Panc1 (cell line): Measurements from ENCODE around the gene UCHL3. TPM values are rescaled to one million over a fixed set of nuclear protein-coding genes. Genes with fewer than 3 reads are reported as not detected.

Source experiments
- ATAC-seq: fragments of 200-7000 bp; cut with Tn5 transposase; 2 replicates; pipeline ENCODE4 v1.9.1; 2020; ENCODE audit warnings: mild to moderate bottlenecking, moderate library complexity
- BruUV-seq: library from RNA; stranded (reverse); fragments of 400-500 nt; replicated peaks from 2 replicates; lab custom pipeline; 2021; lab: Mats Ljungman, UMichigan
- CTCF ChIA-PET: fragments of 300-600 bp; sonication (Branson Sonifier 250); formaldehyde crosslinking; loops from one replicate; lab custom pipeline; 2022; ENCODE audit warnings: antibody characterized with exemption; lab: Charles Lee
- POLR2A ChIA-PET: fragments of 300-600 bp; sonication (Branson Sonifier 250); formaldehyde crosslinking; loops from one replicate; lab custom pipeline; 2022; ENCODE audit warnings: antibody characterized with exemption; lab: Charles Lee
- DNase-seq: peaks from one replicate; pipeline ENCODE4 v3.0.0-alpha.2; 2010; ENCODE audit warnings: low read depth, low spot score
- H3K27ac ChIP-seq: 2 replicates; pipeline ENCODE4 v1.5.1; 2011; ENCODE audit warnings: mild to moderate bottlenecking, low read length, inconsistent platforms
- H3K27me3 ChIP-seq: fragments of 200-500 bp; sonication (Bioruptor generic); 2 replicates; pipeline ENCODE4 v1.6.0; 2014; ENCODE audit warnings: low read length, inconsistent platforms; ENCODE audit not compliant: control insufficient read depth, insufficient read depth
- H3K36me3 ChIP-seq: fragments of 200-500 bp; sonication (Bioruptor generic); 2 replicates; pipeline ENCODE4 v1.5.1; 2014; ENCODE audit warnings: inconsistent platforms, mild to moderate bottlenecking, low read length, moderate library complexity; ENCODE audit not compliant: control insufficient read depth, insufficient read depth
- H3K4me1 ChIP-seq: 2 replicates; pipeline ENCODE4 v1.5.1; 2011; ENCODE audit warnings: inconsistent platforms, mild to moderate bottlenecking, low read length, moderate library complexity; ENCODE audit not compliant: control insufficient read depth, insufficient read depth
- H3K4me3 ChIP-seq, 2 experiments: 2 replicates each; pipeline ENCODE4 v1.5.1; 2011 to 2012; ENCODE audit warnings: low read depth in 2 of 2, low read length in 2 of 2, mild to moderate bottlenecking in 2 of 2, inconsistent platforms in 1 of 2, moderate library complexity in 1 of 2
- H3K9me3 ChIP-seq: fragments of 200-500 bp; sonication (Bioruptor generic); 2 replicates; pipeline ENCODE4 v1.5.1; 2014; ENCODE audit warnings: low read depth, mild to moderate bottlenecking, inconsistent platforms, low read length, moderate library complexity; ENCODE audit not compliant: control insufficient read depth, insufficient read depth
- CTCF ChIP-seq: fragments of 450-650 bp; IDR thresholded peaks from 2 replicates; pipeline ENCODE4 v1.5.1; 2017; ENCODE audit warnings: mild to moderate bottlenecking
- POLR2AphosphoS5 ChIP-seq: IDR thresholded peaks from 2 replicates; pipeline ENCODE4 v1.6.1; 2012; ENCODE audit warnings: mild to moderate bottlenecking, low read depth, low read length, moderate library complexity
- REST ChIP-seq, 2 experiments: IDR thresholded peaks; 2 replicates each; pipeline ENCODE4 v1.6.1; 2011 to 2012; ENCODE audit warnings: low read depth in 2 of 2, control low read depth in 1 of 2, low read length in 1 of 2, mild to moderate bottlenecking in 1 of 2, moderate library complexity in 1 of 2; ENCODE audit not compliant: insufficient read depth in 1 of 2
- SIN3A ChIP-seq: IDR thresholded peaks from 2 replicates; pipeline ENCODE4 v1.6.1; 2012; ENCODE audit warnings: low read depth, mild to moderate bottlenecking, low read length, moderate library complexity, borderline replicate concordance; ENCODE audit not compliant: insufficient read depth
- TCF7L2 ChIP-seq: IDR thresholded peaks from 2 replicates; pipeline ENCODE4 v1.6.1; 2011; ENCODE audit warnings: mild to moderate bottlenecking, low read depth, low read length, inconsistent platforms
- in situ Hi-C: cut with HindIII; loops from 2 replicates; pipeline ENCODE4 v1.10.0; 2016; ENCODE audit warnings: low sequenced_read_pairs, low pct_unique_long_range_greater_than_20kb
- intact Hi-C: fragments of 100-400 bp; cut with micrococcal nuclease; formaldehyde crosslinking; loops from one replicate; pipeline ENCODE4 v1.10.0; 2022; ENCODE audit not compliant: unreplicated experiment
- total RNA-seq: library from RNA; stranded (reverse); gene quantifications from one replicate; pipeline ENCODE4 v1.2.1, GENCODE V29; 2021; ENCODE audit not compliant: unreplicated experiment

UCHL3 gene
- total RNA-seq, 1 experiment from 2014 or later, result 29.3 TPM

- no peaks in the 10 kb centered on the region for H3K4me1 ChIP-seq
- no peaks in the 10 kb centered on the region for H3K36me3 ChIP-seq
- CTCF ChIA-PET, result no interaction called here
- no peak for ATAC-seq
- H3K27me3 ChIP-seq, result no peaks in the 10 kb centered on the region
- no peak overlapping the region for H3K4me3 ChIP-seq
- H3K9me3 ChIP-seq, result no peaks in the 10 kb centered on the region
- in situ Hi-C loops, result no loop called here
- no peak for TF ChIP-seq TCF7L2
- no peak for TF ChIP-seq SIN3A
- TF ChIP-seq REST (IDR thresholded peaks at IDR 0.05; ENCODE audit: insufficient read depth in 1 of 2, low read depth in 2 of 2, low read length in 1 of 2), result no peak
- TF ChIP-seq CTCF, result no peak
- no peak for TF ChIP-seq POLR2AphosphoS5
- intact Hi-C loops, result no loop called here
- BruUV-seq, result no TSS peak
- no peak for DNase-seq
- POLR2A ChIA-PET, result no interaction called here
- H3K27ac ChIP-seq, result no peak overlapping the region
Observed at GRCh38 chr13:75506018-75506417, 43.6 kb upstream of the UCHL3 start.

GRCh38 chr13:75507027-75508001 is 42.3 kb upstream of the UCHL3 start:
- TF ChIP-seq SIN3A (no peak), POLR2AphosphoS5 (no peak), REST (IDR thresholded peaks at IDR 0.05; ENCODE audit: insufficient read depth in 1 of 2, low read depth in 2 of 2, low read length in 1 of 2) (no peak), TCF7L2 (no peak), CTCF (no peak)
- Histone ChIP-seq H3K27me3 (no peaks in the 10 kb centered on the region), H3K4me1 (no peaks in the 10 kb centered on the region), H3K4me3 (no peak overlapping the region), H3K36me3 (no peaks in the 10 kb centered on the region), H3K27ac (no peak overlapping the region), H3K9me3 (no peaks in the 10 kb centered on the region)
- no TSS peak for BruUV-seq
- ATAC-seq (no peak), DNase-seq (no peak)
- ChIA-PET POLR2A (no interaction called here), CTCF (no interaction called here)
- in situ Hi-C loops (no loop called here), intact Hi-C loops (no loop called here)
